Mononuclear cell (primary cell): ENCODE results near the gene VASH2. TPM values are rescaled to one million over a fixed set of nuclear protein-coding genes. Genes with fewer than 3 reads are reported as not detected.

ENCODE experiments used
- H3K27me3 ChIP-seq: 2 replicates; pipeline ENCODE4 v1.6.0; 2011; ENCODE audit warnings: low read length, control low read depth; ENCODE audit not compliant: insufficient read depth
- H3K4me1 ChIP-seq: 2 replicates; pipeline ENCODE4 v1.5.1; 2011; ENCODE audit warnings: mild to moderate bottlenecking, low read length, control low read depth; ENCODE audit not compliant: insufficient read depth
- H3K4me3 ChIP-seq: 2 replicates; pipeline ENCODE4 v1.5.1; 2011; ENCODE audit warnings: mild to moderate bottlenecking, low read length, moderate library complexity
- H3K9me3 ChIP-seq: 2 replicates; pipeline ENCODE4 v1.5.1; 2011; ENCODE audit warnings: low read depth, mild to moderate bottlenecking, control low read depth, low read length
- total RNA-seq: library from RNA; depleted of rRNA; stranded (reverse); fragments of >200 nt; gene quantifications from one replicate; pipeline ENCODE4 v1.2.3, GENCODE V29; 2012

VASH2 gene
- total RNA-seq, 1 donor, result 0.10 TPM

DNA sequence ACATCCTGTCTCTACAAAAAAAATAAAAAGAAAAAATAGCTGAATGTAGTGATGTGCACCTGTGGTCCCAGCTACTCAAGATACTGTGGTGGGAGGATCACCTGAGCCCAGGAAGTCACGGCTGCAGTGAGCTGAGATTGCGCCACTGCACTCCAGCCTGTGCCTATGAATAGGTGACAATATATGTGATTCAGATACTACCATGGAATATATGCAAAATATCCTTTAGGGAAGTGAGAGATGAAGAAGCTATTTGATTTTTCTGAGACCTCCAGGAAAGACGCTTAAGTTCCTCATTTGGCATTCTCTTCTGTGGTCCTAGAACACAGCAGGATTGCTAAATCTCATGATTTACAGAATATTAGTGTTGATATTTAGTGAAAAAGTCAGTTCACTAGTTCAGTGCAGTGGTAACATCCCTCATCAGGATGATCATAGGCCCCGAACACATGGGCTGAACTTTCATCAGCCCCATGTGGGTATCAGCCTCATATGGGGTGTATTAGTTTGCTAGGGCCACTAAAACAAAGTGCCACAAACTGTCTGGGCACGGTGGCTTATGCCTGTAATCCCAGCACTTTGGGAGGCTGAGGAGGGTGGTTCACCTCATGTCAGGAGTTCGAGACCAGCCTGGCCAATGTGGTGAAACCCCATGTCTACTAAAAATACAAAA, 6.0 kb upstream of the VASH2 start:
- peaks cover 5% of the 10 kb centered on the region for H3K27me3 ChIP-seq
- peaks cover 5% of the 10 kb centered on the region for H3K9me3 ChIP-seq
- peaks cover 6% of the 10 kb centered on the region for H3K4me1 ChIP-seq
- no peak overlapping the region for H3K4me3 ChIP-seq

DNA sequence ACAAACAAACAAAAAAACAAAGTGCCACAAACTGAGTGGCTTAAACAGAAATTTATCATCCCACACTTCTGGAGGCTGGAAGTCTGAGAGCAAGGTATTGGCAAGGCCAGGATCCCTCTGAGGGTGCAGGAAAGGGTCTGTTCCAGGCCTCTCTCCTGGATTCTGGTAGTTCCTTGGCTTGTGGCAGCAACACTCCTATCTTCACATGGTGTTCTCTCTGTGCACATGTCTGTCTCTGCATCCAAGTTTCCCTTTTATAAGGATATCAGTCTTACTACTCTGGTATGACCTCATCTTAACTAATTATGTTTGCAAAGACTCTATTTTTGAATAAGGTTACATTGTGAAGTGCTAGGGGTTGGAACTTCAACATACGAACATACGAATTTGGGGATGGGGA, 5.3 kb upstream of the VASH2 start:
- peaks cover 3% of the 10 kb centered on the region for H3K9me3 ChIP-seq
- H3K4me3 ChIP-seq, result no peak overlapping the region
- peaks cover 12% of the 10 kb centered on the region for H3K27me3 ChIP-seq
- H3K4me1 ChIP-seq, result peaks cover 11% of the 10 kb centered on the region

DNA sequence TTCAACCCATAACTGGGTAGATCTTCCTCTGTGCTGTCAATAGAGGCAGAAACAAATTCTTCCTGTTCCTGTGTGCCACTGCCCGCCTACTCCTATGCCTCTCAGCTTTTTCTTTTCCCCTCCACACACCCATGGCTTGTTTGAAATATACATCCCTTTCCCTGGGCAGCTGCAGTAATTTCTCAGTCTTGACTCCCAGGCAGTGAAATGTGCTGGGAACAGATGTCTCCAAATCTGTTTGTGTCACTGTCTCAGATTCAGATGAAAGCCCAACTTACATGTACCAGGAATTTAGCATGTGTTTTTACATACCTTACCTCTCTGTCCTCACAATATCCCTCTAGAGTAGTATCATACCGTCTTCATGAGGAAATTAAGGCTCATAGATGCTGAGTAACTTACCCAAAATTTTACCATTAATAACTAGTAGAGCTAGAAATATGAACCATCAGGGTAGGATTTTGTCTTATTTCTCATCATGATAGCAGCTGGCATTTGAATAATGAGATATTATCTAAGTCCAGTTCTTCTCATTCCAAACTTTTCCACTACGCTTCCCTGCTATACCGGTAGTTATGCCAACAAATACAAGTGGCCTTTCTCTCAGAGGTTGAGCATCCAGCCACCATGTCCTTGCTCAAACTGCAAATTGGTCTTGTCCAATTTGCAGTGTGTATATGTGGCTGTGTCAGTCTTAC, 4.7 kb upstream of the VASH2 start:
- Histone ChIP-seq H3K4me3 (no peak overlapping the region), H3K4me1 (peaks cover 14% of the 10 kb centered on the region), H3K27me3 (peaks cover 16% of the 10 kb centered on the region), H3K9me3 (no peaks in the 10 kb centered on the region)

DNA sequence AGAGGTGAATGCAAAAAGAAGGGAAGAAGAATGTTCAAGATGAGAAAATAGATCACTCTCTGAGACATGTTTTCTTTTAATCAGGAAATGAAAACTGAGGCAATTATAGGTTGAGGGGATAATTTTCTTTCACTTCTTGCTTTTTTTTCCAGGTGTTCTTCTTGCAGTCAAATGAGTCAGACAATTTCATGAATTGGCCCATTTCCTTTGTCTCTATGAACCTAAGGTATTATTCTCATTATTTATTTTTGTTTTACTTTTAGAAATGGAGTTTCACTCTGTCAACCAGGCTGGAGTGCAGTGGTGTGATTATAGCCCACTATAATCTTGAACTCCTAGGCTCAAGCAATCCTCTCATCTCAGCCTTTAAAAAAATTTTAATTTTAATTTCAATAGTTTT, 3.5 kb upstream of the VASH2 start:
- Histone ChIP-seq H3K27me3 (peaks cover 27% of the 10 kb centered on the region), H3K4me3 (no peak overlapping the region), H3K9me3 (no peaks in the 10 kb centered on the region), H3K4me1 (peaks cover 23% of the 10 kb centered on the region)

DNA sequence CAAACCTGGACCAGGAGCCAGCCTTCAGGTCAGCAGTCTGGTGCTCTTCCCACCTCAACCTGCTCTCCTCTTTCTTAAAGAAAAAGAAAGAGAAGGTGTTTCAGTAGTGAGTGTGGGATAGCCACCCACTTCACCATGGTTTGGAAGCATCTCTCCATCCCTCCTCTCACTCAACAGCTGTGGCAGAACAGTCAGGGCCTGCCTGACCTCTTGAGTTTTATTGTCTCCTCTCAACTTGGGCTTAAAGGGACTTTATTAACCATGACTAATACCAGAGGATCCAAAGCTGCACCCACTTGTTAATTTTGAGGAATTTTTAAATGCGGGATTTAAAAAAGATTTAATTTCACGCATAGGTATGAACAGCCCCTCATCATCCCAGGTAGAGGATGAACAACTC, 570 bp upstream of the VASH2 start:
- Histone ChIP-seq H3K4me3 (peak overlapping the region; percentile 28), H3K4me1 (peaks cover 18% of the 10 kb centered on the region), H3K9me3 (no peaks in the 10 kb centered on the region), H3K27me3 (peaks cover 40% of the 10 kb centered on the region)

DNA sequence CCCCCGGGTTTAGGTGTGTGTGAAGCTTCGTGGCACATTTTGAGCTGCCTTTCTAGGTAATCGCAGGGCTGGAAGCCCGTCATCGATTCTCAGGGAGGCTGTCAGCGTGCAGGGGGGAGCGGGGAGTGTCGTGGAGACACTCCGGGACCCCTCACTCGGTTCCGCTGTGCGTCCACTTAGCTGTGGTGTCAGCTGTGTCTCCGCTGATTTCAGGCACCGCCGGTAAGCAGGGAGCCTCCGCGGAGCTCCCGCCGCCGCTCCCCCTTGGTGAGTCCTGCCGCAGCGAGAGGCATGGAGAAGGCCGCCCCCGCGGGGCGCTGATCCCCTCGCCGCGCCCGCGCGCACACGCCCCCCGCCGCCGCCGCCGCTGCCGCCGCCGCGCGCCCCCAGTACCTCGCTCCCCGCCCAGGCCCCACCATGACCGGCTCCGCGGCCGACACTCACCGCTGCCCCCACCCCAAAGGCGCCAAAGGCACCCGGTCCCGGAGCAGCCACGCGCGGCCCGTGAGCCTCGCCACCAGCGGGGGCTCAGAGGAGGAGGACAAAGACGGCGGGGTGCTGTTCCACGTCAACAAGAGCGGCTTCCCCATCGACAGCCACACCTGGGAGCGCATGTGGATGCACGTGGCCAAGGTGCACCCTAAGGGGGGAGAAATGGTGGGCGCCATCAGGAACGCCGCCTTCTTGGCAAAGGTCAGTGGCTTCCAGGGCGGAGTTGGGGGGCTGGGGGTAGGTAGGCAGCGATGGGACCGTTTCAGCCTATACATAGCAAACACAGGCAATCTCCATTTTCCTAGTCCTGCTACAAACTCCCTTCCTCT, 995 bp downstream of the VASH2 start:
- peaks cover 18% of the 10 kb centered on the region for H3K4me1 ChIP-seq
- no peak overlapping the region for H3K4me3 ChIP-seq
- H3K9me3 ChIP-seq, result no peaks in the 10 kb centered on the region
- peaks cover 40% of the 10 kb centered on the region for H3K27me3 ChIP-seq

DNA sequence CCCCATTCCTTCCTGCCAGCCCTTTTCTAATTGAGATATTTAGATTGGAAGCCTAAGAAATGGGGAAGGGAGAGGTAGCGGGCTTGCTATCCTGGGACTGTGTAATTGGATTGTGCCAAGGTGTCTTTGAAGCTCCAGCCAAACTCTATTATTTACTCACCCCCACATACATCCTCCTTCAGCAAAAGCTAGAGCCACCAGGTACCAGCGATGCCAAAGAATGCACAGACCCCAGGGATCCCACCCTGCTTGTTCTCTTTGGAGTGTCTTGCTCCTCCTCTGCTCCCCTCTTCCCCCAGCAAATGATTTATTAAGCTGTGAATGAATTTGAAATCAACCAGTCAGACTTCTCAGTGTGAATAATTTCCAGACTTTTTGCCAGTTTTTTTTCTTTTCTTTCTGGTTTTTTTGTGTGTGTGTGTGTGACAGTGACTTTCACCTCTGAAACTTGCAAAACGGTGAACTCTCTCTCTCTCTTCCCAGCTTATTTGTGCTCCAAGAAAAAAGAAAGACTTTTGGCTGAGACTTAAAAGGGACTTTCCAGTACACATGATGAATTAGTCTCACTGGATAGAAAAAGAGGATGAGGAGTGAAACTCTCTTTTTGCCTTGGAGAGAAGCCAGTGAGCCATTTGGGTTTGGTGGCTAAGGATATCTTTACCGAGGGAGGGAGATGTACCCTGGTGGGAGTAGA, 1.8 kb downstream of the VASH2 start:
- Histone ChIP-seq H3K4me1 (peaks cover 18% of the 10 kb centered on the region), H3K4me3 (no peak overlapping the region), H3K27me3 (peaks cover 40% of the 10 kb centered on the region), H3K9me3 (no peaks in the 10 kb centered on the region)

DNA sequence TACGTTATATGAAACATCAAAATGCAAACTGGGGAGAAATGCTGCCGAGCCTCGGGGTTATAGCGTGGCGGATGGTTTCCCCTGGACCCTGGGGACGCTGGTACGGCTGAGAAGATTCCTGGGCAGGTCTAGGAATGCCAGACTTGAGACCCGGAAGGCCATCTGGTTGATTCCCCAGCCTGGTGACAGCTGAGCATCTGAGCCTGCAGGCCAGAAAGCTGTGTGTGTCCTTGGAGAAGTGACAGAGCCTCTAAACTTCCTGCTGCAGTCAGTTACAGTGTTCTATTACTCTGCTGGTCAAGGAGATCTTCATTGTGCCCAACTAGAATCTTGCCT, 2.3 kb downstream of the VASH2 start:
- Histone ChIP-seq H3K9me3 (no peaks in the 10 kb centered on the region), H3K4me3 (no peak overlapping the region), H3K4me1 (peaks cover 18% of the 10 kb centered on the region), H3K27me3 (peaks cover 40% of the 10 kb centered on the region)

DNA sequence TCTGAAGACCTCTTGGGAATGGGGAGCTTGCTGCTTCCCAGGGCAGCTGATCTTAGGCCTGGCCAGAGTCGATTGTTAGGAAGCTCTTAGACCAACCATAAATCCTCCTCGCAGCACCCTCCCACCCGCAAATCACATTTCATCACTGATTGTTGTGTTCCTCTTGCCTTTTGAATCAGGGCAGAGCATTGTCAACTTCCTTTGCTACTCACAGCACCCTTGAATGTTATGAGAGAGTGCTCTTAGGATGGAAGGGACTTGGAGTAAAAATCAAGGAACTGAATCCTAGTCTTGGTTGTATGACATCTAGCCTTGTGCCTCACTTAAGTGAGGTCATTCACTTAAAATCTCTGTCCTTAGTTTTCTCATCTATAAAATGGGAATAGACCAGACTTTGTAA, 3.0 kb downstream of the VASH2 start:
- Histone ChIP-seq H3K9me3 (no peaks in the 10 kb centered on the region), H3K4me3 (no peak overlapping the region), H3K4me1 (peaks cover 18% of the 10 kb centered on the region), H3K27me3 (peaks cover 40% of the 10 kb centered on the region)

DNA sequence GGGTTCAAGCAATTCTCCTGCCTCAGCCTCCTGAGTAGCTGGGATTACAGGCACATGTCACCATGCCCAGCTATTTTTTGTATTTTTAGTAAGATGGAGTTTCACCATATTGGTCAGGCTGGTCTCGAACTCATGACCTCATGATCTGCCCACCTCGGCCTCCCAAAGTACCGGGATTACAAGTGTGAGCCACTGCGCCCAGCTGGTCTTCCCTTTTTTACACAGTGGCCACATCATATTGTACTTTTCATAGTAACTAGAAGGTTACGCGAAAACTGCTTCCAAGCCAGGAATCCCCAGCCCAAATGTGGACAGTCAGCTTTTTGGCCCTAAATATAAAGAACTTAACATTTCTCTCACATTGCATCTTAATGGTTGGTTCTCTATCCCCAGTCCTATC, 4.2 kb downstream of the VASH2 start:
- Histone ChIP-seq H3K27me3 (peaks cover 33% of the 10 kb centered on the region), H3K9me3 (no peaks in the 10 kb centered on the region), H3K4me1 (peaks cover 18% of the 10 kb centered on the region), H3K4me3 (no peak overlapping the region)

DNA sequence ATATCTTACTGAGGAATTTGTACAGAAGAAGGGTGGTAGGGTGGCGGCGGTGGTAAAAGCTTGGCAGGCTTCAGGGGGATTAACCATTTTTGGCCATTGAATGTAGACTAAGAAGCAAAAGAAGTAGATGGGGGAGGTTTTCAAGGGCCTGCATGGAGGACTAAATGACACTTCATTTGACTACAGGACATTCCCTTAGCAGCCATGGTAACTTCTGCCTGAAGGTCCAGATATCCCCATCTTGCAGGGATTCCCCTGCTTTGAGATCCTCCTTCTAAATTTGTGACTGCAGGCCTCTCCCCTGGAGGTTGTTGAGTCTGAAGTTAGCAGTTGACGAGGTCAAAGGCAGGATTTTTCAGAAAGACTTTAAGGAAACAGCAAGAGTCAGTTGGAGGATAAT, 4.8 kb downstream of the VASH2 start:
- peaks cover 12% of the 10 kb centered on the region for H3K4me1 ChIP-seq
- H3K27me3 ChIP-seq, result peaks cover 27% of the 10 kb centered on the region
- no peaks in the 10 kb centered on the region for H3K9me3 ChIP-seq
- H3K4me3 ChIP-seq, result no peak overlapping the region

DNA sequence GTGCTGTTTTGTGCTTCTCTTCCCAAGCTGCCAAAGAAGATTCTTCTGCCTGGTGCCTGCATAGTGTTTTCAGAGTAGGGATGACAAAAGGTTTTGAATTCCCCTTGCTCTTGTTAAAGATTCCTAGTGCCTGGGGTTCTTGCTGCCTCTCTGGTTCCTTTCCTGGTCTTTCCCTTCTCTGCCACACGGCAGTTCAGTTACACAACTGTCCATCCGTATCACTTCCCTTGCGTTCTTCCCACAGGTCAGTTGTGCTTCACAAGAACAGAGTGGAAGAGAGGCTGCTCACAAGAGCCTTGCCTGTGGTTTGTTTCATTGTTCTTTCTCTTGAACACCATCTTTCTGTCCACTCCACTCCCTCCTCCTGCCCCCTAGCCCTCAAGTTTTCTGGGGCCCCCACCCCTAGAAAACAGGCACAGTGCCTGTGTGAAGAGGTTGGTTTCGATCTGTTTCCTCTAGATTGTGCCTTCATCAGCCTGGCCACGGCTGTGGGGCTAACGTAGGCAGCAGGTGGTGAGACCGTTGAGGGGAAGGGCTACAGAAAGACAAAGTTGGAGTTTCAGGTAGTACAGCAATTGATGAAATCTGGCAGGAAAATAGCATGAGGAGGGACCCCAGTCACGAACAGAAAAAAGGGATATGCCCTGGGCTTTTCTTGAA, 5.8 kb downstream of the VASH2 start:
- Histone ChIP-seq H3K4me1 (peaks cover 4% of the 10 kb centered on the region), H3K9me3 (no peaks in the 10 kb centered on the region), H3K27me3 (peaks cover 19% of the 10 kb centered on the region), H3K4me3 (no peak overlapping the region)

DNA sequence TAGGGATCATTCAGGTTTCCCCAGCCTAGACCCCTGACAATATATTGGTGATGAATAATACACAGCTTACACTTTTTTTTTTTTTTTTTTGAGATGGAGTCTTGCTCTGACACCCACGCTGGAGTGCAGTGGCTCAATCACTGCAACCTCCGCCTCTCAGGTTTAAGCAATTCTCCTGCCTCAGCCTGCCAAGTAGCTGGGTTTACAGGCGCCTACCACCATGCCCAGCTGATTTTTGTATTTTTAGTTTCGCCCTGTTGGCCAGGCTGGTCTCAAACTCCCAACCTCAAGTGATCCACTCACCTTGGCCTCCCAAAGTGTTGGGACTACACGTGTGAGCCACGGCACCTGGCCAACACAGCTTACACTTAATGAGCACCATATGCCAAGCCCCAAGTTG, 7.2 kb downstream of the VASH2 start:
- H3K9me3 ChIP-seq, result no peaks in the 10 kb centered on the region
- no peaks in the 10 kb centered on the region for H3K4me1 ChIP-seq
- H3K27me3 ChIP-seq, result peaks cover 6% of the 10 kb centered on the region
- no peak overlapping the region for H3K4me3 ChIP-seq

DNA sequence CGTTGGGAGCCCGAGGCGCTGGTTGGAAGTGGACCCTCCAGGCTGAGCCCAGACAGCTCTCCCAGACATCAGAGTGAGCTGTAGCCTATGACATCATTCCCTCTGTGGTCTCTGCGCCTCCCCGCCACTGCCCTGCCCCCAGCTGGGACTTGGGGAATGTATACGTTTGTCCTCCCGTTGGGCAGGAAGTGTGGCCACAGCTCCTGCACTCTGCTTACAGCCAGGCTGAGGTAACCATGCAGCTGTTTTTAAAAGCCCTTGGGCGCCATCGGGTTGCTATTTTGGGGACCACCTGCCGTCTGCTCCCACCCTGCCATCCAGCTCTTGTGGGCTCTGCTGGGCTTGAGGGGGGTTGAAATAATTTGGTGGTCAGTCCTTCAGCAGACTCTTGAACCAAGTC, 7.8 kb downstream of the VASH2 start:
- H3K9me3 ChIP-seq, result no peaks in the 10 kb centered on the region
- H3K4me3 ChIP-seq, result no peak overlapping the region
- peaks cover under 1% of the 10 kb centered on the region for H3K27me3 ChIP-seq
- no peaks in the 10 kb centered on the region for H3K4me1 ChIP-seq
